Uterus (tissue), 4 donors: ENCODE measurements around the gene DCPS. TPM values are rescaled to one million over a fixed set of nuclear protein-coding genes. Genes with fewer than 3 reads are reported as not detected.
A peak's percentile ranks its signal among the peaks of the same experiment; 100 is the strongest.
"Not testable (repeated sequence)": the region's sequence is repeated elsewhere in the genome, so short reads cannot be mapped to it uniquely, and the experiment has no call there.

ENCODE experiments used
- DNase-seq, 2 donors: peaks; one replicate each; pipeline ENCODE4 v3.0.0-alpha.2; 2019 to 2020
- H3K27ac ChIP-seq, 2 donors: fragments of 200-600 bp; sonication (generic); 1 replicate in 1 of 2; 2 replicates in 1 of 2; pipeline ENCODE4 v1.5.1; 2016 to 2018
- H3K27me3 ChIP-seq, 2 donors: fragments of 200-600 bp; sonication (generic); one replicate each; pipeline ENCODE4 v1.5.1; 2018 to 2019; ENCODE audit warnings: control low read depth in 1 of 2
- H3K36me3 ChIP-seq, 2 donors: fragments of 200-600 bp; sonication (generic); one replicate each; pipeline ENCODE4 v1.5.1; 2019; ENCODE audit warnings: control low read depth in 1 of 2
- H3K4me1 ChIP-seq, 2 donors: fragments of 200-600 bp; sonication (generic); one replicate each; pipeline ENCODE4 v1.5.1; 2018 to 2019; ENCODE audit warnings: control low read depth in 1 of 2
- H3K4me3 ChIP-seq, 2 donors: fragments of 200-600 bp; sonication (generic); 1 replicate in 1 of 2; 2 replicates in 1 of 2; pipeline ENCODE4 v1.5.1; 2018 to 2019; ENCODE audit warnings: mild to moderate bottlenecking in 1 of 2
- H3K9me3 ChIP-seq, 2 donors: fragments of 200-600 bp; sonication (generic); one replicate each; pipeline ENCODE4 v1.5.1; 2019; ENCODE audit warnings: control low read depth in 1 of 2
- CTCF ChIP-seq, 4 experiments: fragments of 200-600 bp in 2 of 4; fragments of 450-650 bp in 2 of 4; sonication (generic) in 2 of 4; IDR thresholded peaks; one replicate each; pipeline ENCODE4 v1.5.1; 2016 to 2019; ENCODE audit warnings: antibody characterized with exemption in 4 of 4, mild to moderate bottlenecking in 2 of 4, moderate library complexity in 1 of 4
- POLR2A ChIP-seq, 2 donors: fragments of 450-650 bp; IDR thresholded peaks; one replicate each; pipeline ENCODE4 v1.6.1; 2016; ENCODE audit warnings: antibody characterized with exemption in 2 of 2, mild to moderate bottlenecking in 1 of 2, moderate library complexity in 1 of 2
- intact Hi-C: fragments of 100-400 bp; cut with DNase I; formaldehyde crosslinking; loops from one replicate; pipeline ENCODE4 v1.15.1; 2023; ENCODE audit warnings: low total_unique reads
- small RNA-seq: library from RNA; depleted of rRNA; stranded (forward); fragments of <200 nt; gene quantifications from one replicate; pipeline ENCODE3, GENCODE V24; 2016
- total RNA-seq, 4 donors: library from RNA; depleted of rRNA in 3 of 4; stranded (reverse); fragments of >200 nt in 3 of 4; gene quantifications; one replicate each; pipeline versions ENCODE4 v1.1.0 to v1.2.4, GENCODE V29; 2014 to 2023
- donor health status: DM: yes; HTN: yes; CAD: no.

DCPS gene
- total RNA-seq, 4 donors from 2014 or later: 6.4 to 19.7 (median 13.0) TPM

DNA sequence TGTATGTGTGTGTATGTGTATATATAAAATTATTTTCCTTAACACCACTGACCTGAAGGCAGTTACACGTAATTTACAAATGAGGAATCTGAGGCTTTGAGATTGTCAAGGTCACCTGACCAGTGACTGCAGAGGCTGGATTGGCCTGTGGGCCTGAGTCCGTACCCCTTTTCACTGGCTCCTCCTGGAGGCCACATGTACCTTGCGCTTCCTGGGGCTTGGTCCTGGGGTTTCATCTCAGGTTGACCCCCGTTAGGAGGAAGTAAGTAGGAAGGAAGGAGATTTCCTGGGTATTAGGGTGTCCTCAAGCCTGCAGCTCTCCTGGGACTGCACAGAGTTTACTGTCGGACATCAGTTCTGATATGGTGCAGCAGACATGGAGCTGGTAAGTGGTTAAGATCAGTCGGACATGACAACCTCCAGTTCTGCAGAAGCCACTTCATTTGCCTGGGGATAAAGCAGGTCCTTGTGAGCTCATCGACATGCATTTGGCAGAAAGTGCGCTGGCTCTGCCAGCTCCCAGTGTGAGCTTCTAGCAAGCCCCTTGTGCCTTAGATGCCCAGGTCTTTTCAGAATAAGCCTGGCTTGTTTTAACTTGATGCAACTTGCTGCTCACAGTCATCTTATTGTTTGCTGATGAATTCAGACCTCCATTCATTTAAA lies 88.2 kb downstream of the DCPS start:
- H3K9me3 ChIP-seq: no peaks in the 10 kb centered on the region
- no peak for TF ChIP-seq POLR2A (IDR thresholded peaks at IDR 0.05)
- no peak for TF ChIP-seq CTCF (IDR thresholded peaks at IDR 0.05)
- no peak overlapping the region for H3K27ac ChIP-seq
- intact Hi-C loops: no loop called here
- no peaks in the 10 kb centered on the region for H3K36me3 ChIP-seq
- H3K4me3 ChIP-seq: no peak overlapping the region
- peaks cover 0 to 13% of the 10 kb centered on the region in 2 donors for H3K4me1 ChIP-seq
- no peaks in the 10 kb centered on the region for H3K27me3 ChIP-seq
- DNase-seq: no peak

DNA sequence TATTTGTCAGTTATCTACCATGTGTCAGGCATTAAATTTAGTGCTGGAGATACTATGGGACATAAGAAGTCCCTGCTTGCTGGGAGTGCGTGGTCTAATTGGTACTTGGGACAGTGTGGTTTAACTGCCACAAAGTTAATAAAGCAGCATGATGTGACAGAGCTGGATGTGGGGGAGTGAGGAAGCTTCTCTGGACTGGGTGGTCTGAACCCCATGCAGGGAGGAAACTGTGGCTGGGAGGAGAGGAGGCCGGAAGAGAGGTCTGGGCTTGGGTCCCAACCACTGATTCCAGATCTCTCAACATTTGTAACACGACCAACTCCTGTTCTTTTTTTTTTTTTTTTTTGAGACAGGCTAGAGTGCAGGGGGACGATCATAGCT lies 88.8 kb downstream of the DCPS start:
- Histone ChIP-seq H3K9me3 (no peaks in the 10 kb centered on the region), H3K4me1 (peaks cover 0 to 13% of the 10 kb centered on the region in 2 donors), H3K27me3 (no peaks in the 10 kb centered on the region), H3K36me3 (no peaks in the 10 kb centered on the region), H3K27ac (no peak overlapping the region), H3K4me3 (no peak overlapping the region)
- DNase-seq: no peak
- intact Hi-C loops: no loop called here
- TF ChIP-seq POLR2A (IDR thresholded peaks at IDR 0.05) (no peak), CTCF (IDR thresholded peaks at IDR 0.05) (no peak)

GRCh38 chr11:126393143-126393542 lies 89.3 kb downstream of the DCPS start:
- no peak for DNase-seq
- no peaks in the 10 kb centered on the region for H3K27me3 ChIP-seq
- peaks cover 0 to 13% of the 10 kb centered on the region in 2 donors for H3K4me1 ChIP-seq
- no peak overlapping the region for H3K27ac ChIP-seq
- no peaks in the 10 kb centered on the region for H3K9me3 ChIP-seq
- intact Hi-C loops: no loop called here
- TF ChIP-seq POLR2A (IDR thresholded peaks at IDR 0.05) (no peak), CTCF (IDR thresholded peaks at IDR 0.05) (no peak)
- no peaks in the 10 kb centered on the region for H3K36me3 ChIP-seq
- H3K4me3 ChIP-seq: no peak overlapping the region

DNA sequence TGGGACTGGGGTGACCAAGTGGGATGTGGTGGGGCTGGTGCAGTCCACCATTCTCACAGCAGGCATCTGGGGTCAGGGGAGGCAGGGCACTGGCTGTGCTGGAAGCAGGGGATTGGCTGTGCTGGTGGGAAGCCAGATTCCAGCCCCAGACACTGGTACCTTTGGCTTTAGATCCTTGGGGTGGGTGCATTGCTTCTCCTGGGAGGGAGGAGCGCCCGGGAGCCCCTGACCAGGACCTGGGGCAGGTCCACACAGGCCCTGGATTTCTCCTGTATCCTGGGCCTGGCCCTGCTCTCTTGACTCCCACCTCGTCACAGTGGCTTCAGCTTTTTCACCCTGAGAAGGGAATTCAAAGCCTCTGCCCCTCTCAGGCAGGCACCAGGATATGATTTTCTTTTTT lies 90.2 kb downstream of the DCPS start:
- intact Hi-C loops: no loop called here
- Histone ChIP-seq H3K9me3 (no peaks in the 10 kb centered on the region), H3K27me3 (no peaks in the 10 kb centered on the region), H3K36me3 (no peaks in the 10 kb centered on the region), H3K4me3 (no peak overlapping the region), H3K27ac (peak overlapping the region in 1 of 2 donors; percentile 22), H3K4me1 (peaks cover 0 to 13% of the 10 kb centered on the region in 2 donors)
- TF ChIP-seq CTCF (IDR thresholded peaks at IDR 0.05) (no peak), POLR2A (IDR thresholded peaks at IDR 0.05) (no peak)
- DNase-seq: no peak

DNA sequence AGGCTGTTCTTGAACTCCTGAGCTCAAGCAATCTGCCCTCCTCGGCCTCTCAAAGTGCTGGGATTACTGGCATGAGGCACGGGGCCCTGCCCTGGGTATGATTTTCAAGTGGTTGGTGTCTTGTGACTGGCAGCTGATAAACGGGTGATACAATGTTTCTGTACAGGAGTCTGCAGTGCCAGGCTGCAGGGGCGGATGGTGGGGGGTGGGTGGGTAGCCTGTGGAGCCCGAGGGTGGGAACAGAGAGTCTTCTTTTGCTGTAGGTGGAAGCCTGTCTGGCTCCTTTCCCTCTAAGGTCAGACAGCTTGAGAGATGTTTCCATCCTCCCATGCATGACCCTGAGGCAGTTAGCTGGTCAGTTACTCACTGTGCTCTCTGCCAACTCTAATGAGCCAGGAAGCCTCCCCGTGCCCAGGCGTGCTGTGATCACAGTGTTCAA lies 90.8 kb downstream of the DCPS start:
- H3K27me3 ChIP-seq, DNase-seq, intact Hi-C loops, H3K9me3 ChIP-seq, H3K36me3 ChIP-seq, H3K4me3 ChIP-seq: not testable (repeated sequence)
- Histone ChIP-seq H3K27ac (peak overlapping the region in 1 of 2 donors; percentile 22), H3K4me1 (peaks cover 0 to 13% of the 10 kb centered on the region in 2 donors)

Small RNAs within 50 kb of the gene (small RNA-seq; reads per million reads assigned to genes)
- not detected for gene AP001318.3

Other genes starting within 250 kb of the DCPS start
- 100 to 1,000 TPM in 3 of 4 donors, 10 to 100 TPM in 1; 38.5 to 261 (median 213) TPM for gene CDON, start 241.2 kb upstream of the DCPS start, total RNA-seq
- 10 to 100 TPM in 2 of 4 donors, 1 to 10 TPM in 2; 7.6 to 37.4 (median 16.4) TPM for gene RPUSD4, start 92.4 kb upstream of the DCPS start, total RNA-seq
- 10 to 100 TPM; 14.7 to 31.8 (median 17.8) TPM for gene FAM118B, start 92.3 kb upstream of the DCPS start, total RNA-seq
- 100 to 1,000 TPM in 1 of 4 donors, 10 to 100 TPM in 3; 34.6 to 129 (median 67.2) TPM for gene SRPRA, start 35.2 kb upstream of the DCPS start, total RNA-seq
- gene FOXRED1, start 34.9 kb upstream of the DCPS start, total RNA-seq: 10 to 100 TPM in 2 of 4 donors, 1 to 10 TPM in 1, under 1 TPM in 1; 0.29 to 29.1 (median 9.4) TPM
- gene TIRAP, start 21.0 kb upstream of the DCPS start, total RNA-seq: 10 to 100 TPM in 1 of 4 donors, 1 to 10 TPM in 2, under 1 TPM in 1; 0.88 to 17.7 (median 5.0) TPM
- gene ST3GAL4, start 51.6 kb downstream of the DCPS start, total RNA-seq: 10 to 100 TPM; 11.8 to 53.3 (median 34.8) TPM